ENCODE data around the gene TCERG1.

DNA sequence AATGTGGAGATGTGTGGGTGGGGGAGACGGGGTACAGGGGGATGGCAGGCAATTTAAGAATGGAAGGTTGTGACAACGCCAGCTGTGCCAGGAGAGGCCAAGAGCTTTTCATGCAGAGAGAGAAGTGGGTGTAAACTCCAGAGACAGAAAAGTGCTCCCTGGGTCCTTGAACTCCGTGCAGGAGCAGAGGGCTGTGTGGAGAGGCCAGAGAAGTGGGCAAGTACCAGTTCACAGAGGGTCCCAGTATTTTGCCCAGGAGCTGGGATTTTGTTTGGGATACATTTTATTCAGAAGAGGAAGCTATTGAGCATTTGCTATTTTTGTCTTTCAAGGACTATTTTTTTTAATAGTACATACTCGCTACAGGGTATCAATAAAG, 19.5 kb upstream of the TCERG1 start:
- no peak for TF ChIP-seq POLR2A (IDR thresholded peaks at IDR 0.05)
- TF ChIP-seq, protein P1, sequence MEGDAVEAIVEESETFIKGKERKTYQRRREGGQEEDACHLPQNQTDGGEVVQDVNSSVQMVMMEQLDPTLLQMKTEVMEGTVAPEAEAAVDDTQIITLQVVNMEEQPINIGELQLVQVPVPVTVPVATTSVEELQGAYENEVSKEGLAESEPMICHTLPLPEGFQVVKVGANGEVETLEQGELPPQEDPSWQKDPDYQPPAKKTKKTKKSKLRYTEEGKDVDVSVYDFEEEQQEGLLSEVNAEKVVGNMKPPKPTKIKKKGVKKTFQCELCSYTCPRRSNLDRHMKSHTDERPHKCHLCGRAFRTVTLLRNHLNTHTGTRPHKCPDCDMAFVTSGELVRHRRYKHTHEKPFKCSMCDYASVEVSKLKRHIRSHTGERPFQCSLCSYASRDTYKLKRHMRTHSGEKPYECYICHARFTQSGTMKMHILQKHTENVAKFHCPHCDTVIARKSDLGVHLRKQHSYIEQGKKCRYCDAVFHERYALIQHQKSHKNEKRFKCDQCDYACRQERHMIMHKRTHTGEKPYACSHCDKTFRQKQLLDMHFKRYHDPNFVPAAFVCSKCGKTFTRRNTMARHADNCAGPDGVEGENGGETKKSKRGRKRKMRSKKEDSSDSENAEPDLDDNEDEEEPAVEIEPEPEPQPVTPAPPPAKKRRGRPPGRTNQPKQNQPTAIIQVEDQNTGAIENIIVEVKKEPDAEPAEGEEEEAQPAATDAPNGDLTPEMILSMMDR (IDR thresholded peaks at IDR 0.05), result no peak
